Mucosa of descending colon (tissue), 3 donors: Measurements from ENCODE around the gene ADCYAP1R1. TPM values are rescaled to one million over a fixed set of nuclear protein-coding genes. Genes with fewer than 3 reads are reported as not detected.

Experiments used
- ATAC-seq: fragments of 200-7000 bp; cut with Tn5 transposase; one replicate; pipeline ENCODE4 v1.9.1; 2020; ENCODE audit warnings: mild to moderate bottlenecking, moderate library complexity
- DNase-seq, 3 donors: peaks; one replicate each; pipeline ENCODE4 v3.0.0-alpha.2; 2020
- H3K36me3 ChIP-seq: fragments of 200-600 bp; one replicate; pipeline ENCODE4 v1.8.0; 2021; ENCODE audit warnings: low read depth, mild to moderate bottlenecking
- H3K4me1 ChIP-seq: fragments of 200-600 bp; one replicate; pipeline ENCODE4 v1.8.0; 2021; ENCODE audit warnings: low read depth, mild to moderate bottlenecking
- H3K4me3 ChIP-seq: fragments of 200-600 bp; one replicate; pipeline ENCODE4 v1.8.0; 2021; ENCODE audit warnings: mild to moderate bottlenecking
- H3K9me3 ChIP-seq: fragments of 200-600 bp; one replicate; pipeline ENCODE4 v1.8.0; 2021; ENCODE audit warnings: mild to moderate bottlenecking
- CTCF ChIP-seq: fragments of 200-600 bp; IDR thresholded peaks from one replicate; pipeline ENCODE4 v1.8.0; 2022; ENCODE audit warnings: antibody characterized with exemption, mild to moderate bottlenecking
- intact Hi-C, 2 donors: fragments of 100-400 bp; cut with DNase I in 1 of 2; cut with micrococcal nuclease in 1 of 2; formaldehyde crosslinking; loops; one replicate each; pipeline versions ENCODE4 v1.11.0 to v1.11.1; 2022; cut with DNase I, micrococcal nuclease
- total RNA-seq, 3 donors: library from RNA; stranded (reverse); fragmentation: NEBNext Ultra II Directional in 2 of 3; extraction: Animal tissue kit (Norgen Biotek cat#: 25700) in 2 of 3; gene quantifications; one replicate each; pipeline versions ENCODE4 v1.2.1 to v1.2.4, GENCODE V29; 2021 to 2023
- donor health status: DM: no; HTN: no; CAD: no; lungs with moderate emphysema.
- donor health status: DM: no; HTN: no; CAD: no.
- donor health status: DM: no; HTN: yes; CAD: no.

The ADCYAP1R1 gene
- total RNA-seq, 3 donors from 2014 or later, result 0.26 to 15.0 (median 2.2) TPM

- no peaks in the 10 kb centered on the region for H3K9me3 ChIP-seq
- TF ChIP-seq CTCF, result no peak
- no peak for ATAC-seq
- no peak for DNase-seq
- intact Hi-C loops, result no loop called here
- H3K4me3 ChIP-seq, result no peak overlapping the region
- H3K36me3 ChIP-seq, result no peaks in the 10 kb centered on the region
- H3K4me1 ChIP-seq, result no peaks in the 10 kb centered on the region
These were observed 67.1 kb downstream of the ADCYAP1R1 start for GRCh38 chr7:31119249-31119648.

GRCh38 chr7:31120800-31121513 is 68.8 kb downstream of the ADCYAP1R1 start:
- Histone ChIP-seq H3K4me1 (no peaks in the 10 kb centered on the region), H3K9me3 (no peaks in the 10 kb centered on the region), H3K36me3 (no peaks in the 10 kb centered on the region), H3K4me3 (no peak overlapping the region)
- TF ChIP-seq CTCF, result no peak
- intact Hi-C loops, result loop anchor here (5.0 to 10.0 kb wide), 3 partner anchors 139 to 319 kb away; no protein-coding TSS in a partner anchor
- ATAC-seq (no peak), DNase-seq (no peak)

- Histone ChIP-seq H3K9me3 (no peaks in the 10 kb centered on the region), H3K36me3 (no peaks in the 10 kb centered on the region), H3K4me3 (no peak overlapping the region), H3K4me1 (no peaks in the 10 kb centered on the region)
- intact Hi-C loops, result loop anchor here (5.0 to 10.0 kb wide), 3 partner anchors 139 to 319 kb away; no protein-coding TSS in a partner anchor
- no peak for TF ChIP-seq CTCF
- ATAC-seq (no peak), DNase-seq (no peak)
These were observed 69.5 kb downstream of the ADCYAP1R1 start for GRCh38 chr7:31121601-31122000.

- peak; percentile 52 for TF ChIP-seq CTCF
- intact Hi-C loops, result loop anchor here (2.0 to 10.0 kb wide), 4 partner anchors 140 to 320 kb away; no protein-coding TSS in a partner anchor
- Histone ChIP-seq H3K4me3 (no peak overlapping the region), H3K9me3 (no peaks in the 10 kb centered on the region), H3K4me1 (no peaks in the 10 kb centered on the region), H3K36me3 (no peaks in the 10 kb centered on the region)
- DNase-seq (peak in 2 of 3 donors; percentile 60 to 71), ATAC-seq (peak; percentile 69)
These were observed 70.5 kb downstream of the ADCYAP1R1 start for GRCh38 chr7:31122649-31123058.

DNA sequence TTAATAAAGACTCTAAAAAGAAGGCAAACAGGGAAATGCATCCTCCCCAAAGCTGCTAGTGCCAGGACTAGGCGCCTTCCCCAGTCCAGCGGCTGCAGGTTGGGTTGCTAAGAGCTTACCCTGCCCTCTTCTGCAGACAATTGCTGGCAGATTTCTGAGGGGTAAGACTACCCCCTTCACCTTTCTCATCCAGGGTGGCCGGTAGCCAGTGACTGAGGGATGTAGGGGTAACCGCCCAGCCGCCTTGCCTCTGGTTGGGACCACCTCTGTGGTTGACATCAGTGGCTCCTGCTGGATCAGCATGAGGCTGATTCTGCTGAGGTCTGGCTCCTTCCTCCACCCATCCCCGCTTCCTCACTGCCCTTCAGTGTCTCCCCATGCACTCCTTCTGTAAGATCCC is 71.2 kb downstream of the ADCYAP1R1 start:
- Histone ChIP-seq H3K4me1 (no peaks in the 10 kb centered on the region), H3K9me3 (no peaks in the 10 kb centered on the region), H3K4me3 (no peak overlapping the region), H3K36me3 (no peaks in the 10 kb centered on the region)
- intact Hi-C loops, result loop anchor here (2.0 to 10.0 kb wide), 4 partner anchors 141 to 321 kb away; no protein-coding TSS in a partner anchor
- no peak for DNase-seq
- ATAC-seq, result no peak
- no peak for TF ChIP-seq CTCF
